Measurements from ENCODE around the gene MED10. TPM values are rescaled to one million over a fixed set of nuclear protein-coding genes. Genes with fewer than 3 reads are reported as not detected.

Gene MED10
- total and polyA plus RNA-seq, 2 of the 4 experiments (the other 2 are of a cell fraction) = 9.1 to 60.0 TPM

DNA sequence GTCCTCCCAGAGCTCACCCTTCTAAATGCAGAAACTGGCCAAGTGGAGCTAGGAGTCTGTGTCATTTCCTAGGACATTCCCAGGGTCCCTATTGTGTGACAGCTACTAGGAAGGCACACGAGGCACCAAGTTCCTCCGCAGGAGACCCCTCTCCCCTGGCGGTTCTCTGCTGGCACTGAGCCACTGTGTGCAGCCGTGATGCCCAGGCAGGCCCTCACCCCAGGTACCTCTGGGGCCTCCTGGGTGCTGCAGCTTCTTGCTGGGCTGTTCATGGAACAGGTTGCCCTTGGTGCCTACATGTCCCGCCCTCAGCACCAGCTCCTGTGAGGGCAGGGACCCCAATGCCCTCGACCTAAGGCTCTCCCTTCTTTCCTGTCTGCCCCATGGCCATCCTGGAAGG lies 23.1 kb downstream of the MED10 start:
- no peak overlapping the region for H2AK9ac ChIP-seq (replicated peaks; ENCODE audit: low read depth, low read length, poor library complexity)
- dilution Hi-C loops (cut with HindIII; ENCODE audit: low sequenced_read_pairs, unreplicated experiment) = no loop called here
- H3K36me3 ChIP-seq (ENCODE audit: control insufficient read depth, insufficient read depth, low read length) = no peaks in the 10 kb centered on the region
- H2AK5ac ChIP-seq (ENCODE audit: low read depth, low read length) = no peak overlapping the region
- H3K27me3 ChIP-seq (ENCODE audit: control insufficient read depth, insufficient read depth, low read length) = no peaks in the 10 kb centered on the region
- H3K4me1 ChIP-seq (ENCODE audit: control insufficient read depth, insufficient read depth, low read length) = no peaks in the 10 kb centered on the region
- H4K91ac ChIP-seq (ENCODE audit: insufficient read depth, low read depth, low read length) = no peak overlapping the region
- no peak overlapping the region for H3K4me3 ChIP-seq (ENCODE audit: insufficient read depth, low read depth, low read length)
- ATAC-seq (ENCODE audit: low read depth) (no peak), DNase-seq (no peak)
- H4K8ac ChIP-seq (ENCODE audit: low read depth in 2 of 2, low read length in 2 of 2) = no peak overlapping the region
- no peaks in the 10 kb centered on the region for H3K79me1 ChIP-seq (ENCODE audit: low read depth in 1 of 2, low read length in 2 of 2)
- H3K4ac ChIP-seq (ENCODE audit: low read depth, low read length) = no peak overlapping the region
- no peaks in the 10 kb centered on the region for H3K9me3 ChIP-seq (ENCODE audit: control insufficient read depth, insufficient read depth, low read length)
- in situ Hi-C loops (cut with MboI; ENCODE audit: low sequenced_read_pairs) = no loop called here
- no peak overlapping the region for H3K4me2 ChIP-seq (ENCODE audit: low read depth, low read length)
- CTCF ChIA-PET = no interaction called here
- no peak overlapping the region for H3K9ac ChIP-seq (ENCODE audit: low read depth, low read length)
- WGBS, 2 experiments (ENCODE audit: extremely low coverage in 2 of 2, insufficient read length in 1 of 2) = 14% methylated on average over 2 of the region's 6 CpGs; no CpG with 5 or more reads in 1 of the 2 experiments
- H2BK20ac ChIP-seq (ENCODE audit: low read depth, low read length) = no peak overlapping the region
- intact Hi-C loops (cut with micrococcal nuclease) = no loop called here
- H2BK15ac ChIP-seq (ENCODE audit: low read depth, low read length) = no peak overlapping the region
- no peaks in the 10 kb centered on the region for H4K20me1 ChIP-seq (ENCODE audit: insufficient read depth, low read length)
- POLR2A ChIA-PET (ENCODE audit: unreplicated experiment) = no interaction called here
- H3K23ac ChIP-seq (ENCODE audit: low read depth, low read length) = no peak overlapping the region
- H3K56ac ChIP-seq (ENCODE audit: extremely low read depth, insufficient read depth, low read length) = no peak overlapping the region
- TF ChIP-seq BHLHE40 (IDR thresholded peaks at IDR 0.05; ENCODE audit: low read depth, low read length) = no peak
- no peak for TF ChIP-seq CHD1 (IDR thresholded peaks at IDR 0.05; ENCODE audit: low read depth, low read length)
- TF ChIP-seq, protein P1, sequence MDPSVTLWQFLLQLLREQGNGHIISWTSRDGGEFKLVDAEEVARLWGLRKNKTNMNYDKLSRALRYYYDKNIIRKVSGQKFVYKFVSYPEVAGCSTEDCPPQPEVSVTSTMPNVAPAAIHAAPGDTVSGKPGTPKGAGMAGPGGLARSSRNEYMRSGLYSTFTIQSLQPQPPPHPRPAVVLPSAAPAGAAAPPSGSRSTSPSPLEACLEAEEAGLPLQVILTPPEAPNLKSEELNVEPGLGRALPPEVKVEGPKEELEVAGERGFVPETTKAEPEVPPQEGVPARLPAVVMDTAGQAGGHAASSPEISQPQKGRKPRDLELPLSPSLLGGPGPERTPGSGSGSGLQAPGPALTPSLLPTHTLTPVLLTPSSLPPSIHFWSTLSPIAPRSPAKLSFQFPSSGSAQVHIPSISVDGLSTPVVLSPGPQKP (IDR thresholded peaks at IDR 0.05; ENCODE audit: borderline replicate concordance, low read depth, low read length) = no peak
- TF ChIP-seq MXI1 (IDR thresholded peaks at IDR 0.05; ENCODE audit: borderline replicate concordance, low read depth, low read length) = no peak
- TF ChIP-seq FOS (IDR thresholded peaks at IDR 0.05; ENCODE audit: low read depth, low read length) = no peak
- TF ChIP-seq MAZ (IDR thresholded peaks at IDR 0.05; ENCODE audit: borderline replicate concordance, low read depth, low read length) = no peak
- TF ChIP-seq, protein P2, sequence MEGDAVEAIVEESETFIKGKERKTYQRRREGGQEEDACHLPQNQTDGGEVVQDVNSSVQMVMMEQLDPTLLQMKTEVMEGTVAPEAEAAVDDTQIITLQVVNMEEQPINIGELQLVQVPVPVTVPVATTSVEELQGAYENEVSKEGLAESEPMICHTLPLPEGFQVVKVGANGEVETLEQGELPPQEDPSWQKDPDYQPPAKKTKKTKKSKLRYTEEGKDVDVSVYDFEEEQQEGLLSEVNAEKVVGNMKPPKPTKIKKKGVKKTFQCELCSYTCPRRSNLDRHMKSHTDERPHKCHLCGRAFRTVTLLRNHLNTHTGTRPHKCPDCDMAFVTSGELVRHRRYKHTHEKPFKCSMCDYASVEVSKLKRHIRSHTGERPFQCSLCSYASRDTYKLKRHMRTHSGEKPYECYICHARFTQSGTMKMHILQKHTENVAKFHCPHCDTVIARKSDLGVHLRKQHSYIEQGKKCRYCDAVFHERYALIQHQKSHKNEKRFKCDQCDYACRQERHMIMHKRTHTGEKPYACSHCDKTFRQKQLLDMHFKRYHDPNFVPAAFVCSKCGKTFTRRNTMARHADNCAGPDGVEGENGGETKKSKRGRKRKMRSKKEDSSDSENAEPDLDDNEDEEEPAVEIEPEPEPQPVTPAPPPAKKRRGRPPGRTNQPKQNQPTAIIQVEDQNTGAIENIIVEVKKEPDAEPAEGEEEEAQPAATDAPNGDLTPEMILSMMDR (conservative IDR thresholded peaks at IDR 0.05; ENCODE audit: low read depth, low read length) = no peak
- TF ChIP-seq CEBPB (IDR thresholded peaks at IDR 0.05; ENCODE audit: low read depth, low read length) = no peak
- TF ChIP-seq RCOR1 (IDR thresholded peaks at IDR 0.05; ENCODE audit: insufficient replicate concordance, low read length) = no peak
- no peak for TF ChIP-seq RAD21 (IDR thresholded peaks at IDR 0.05; ENCODE audit: low read length)
- no peak for TF ChIP-seq POLR2A (IDR thresholded peaks at IDR 0.05; ENCODE audit: low read depth, low read length)
- no peak for TF ChIP-seq SMC3 (IDR thresholded peaks at IDR 0.05; ENCODE audit: low read depth, low read length)
- TF ChIP-seq, protein P3, sequence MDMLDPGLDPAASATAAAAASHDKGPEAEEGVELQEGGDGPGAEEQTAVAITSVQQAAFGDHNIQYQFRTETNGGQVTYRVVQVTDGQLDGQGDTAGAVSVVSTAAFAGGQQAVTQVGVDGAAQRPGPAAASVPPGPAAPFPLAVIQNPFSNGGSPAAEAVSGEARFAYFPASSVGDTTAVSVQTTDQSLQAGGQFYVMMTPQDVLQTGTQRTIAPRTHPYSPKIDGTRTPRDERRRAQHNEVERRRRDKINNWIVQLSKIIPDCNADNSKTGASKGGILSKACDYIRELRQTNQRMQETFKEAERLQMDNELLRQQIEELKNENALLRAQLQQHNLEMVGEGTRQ (IDR thresholded peaks at IDR 0.05; ENCODE audit: low read depth, low read length) = no peak
- TF ChIP-seq MAFK (IDR thresholded peaks at IDR 0.05; ENCODE audit: low read depth, low read length) = no peak
- TF ChIP-seq NFE2L2 (IDR thresholded peaks at IDR 0.05; ENCODE audit: low read depth, low read length) = no peak
- TF ChIP-seq RFX5 (IDR thresholded peaks at IDR 0.05; ENCODE audit: low read depth, low read length) = no peak
- H3K14ac ChIP-seq (replicated peaks; ENCODE audit: low read depth, low read length) = no peak overlapping the region
- H4K5ac ChIP-seq (ENCODE audit: low read depth, low read length) = no peak overlapping the region
- H2BK5ac ChIP-seq (ENCODE audit: low read depth, low read length, poor library complexity, severe bottlenecking) = no peak overlapping the region
- no peak overlapping the region for H3K27ac ChIP-seq (ENCODE audit: insufficient read depth, low read length)
- no peaks in the 10 kb centered on the region for H3K9me1 ChIP-seq (ENCODE audit: insufficient read depth, low read length)
- no TSS peak for BruUV-seq (replicated peaks)
- H3K18ac ChIP-seq (ENCODE audit: low read depth, low read length) = no peak overlapping the region
- H2BK120ac ChIP-seq (ENCODE audit: low read depth, low read length) = no peak overlapping the region
- H2AFZ ChIP-seq (replicated peaks; ENCODE audit: low read length, poor library complexity) = no peak overlapping the region

Measured in IMR-90 (cell line).